OCI-LY1 (cell line): ENCODE data around the gene ATAD3A.

Experiments used
- H2AFZ ChIP-seq: fragments of 200-600 bp; sonication (generic), shearing (Covaris generic); 2 replicates; pipeline ENCODE4 v1.6.0; 2014; ENCODE audit warnings: antibody characterized with exemption, mild to moderate bottlenecking, low read length
- H3F3A ChIP-seq: fragments of 200-600 bp; sonication (generic), shearing (Covaris generic); 2 replicates; pipeline ENCODE4 v1.6.0; 2014; ENCODE audit warnings: mild to moderate bottlenecking, antibody characterized with exemption, low read length, moderate library complexity; ENCODE audit not compliant: insufficient read depth
- H3K27ac ChIP-seq: fragments of 200-600 bp; sonication (generic); 2 replicates; pipeline ENCODE4 v1.5.1; 2014; ENCODE audit warnings: low read length, mixed run types, mild to moderate bottlenecking, low read depth; ENCODE audit not compliant: poor library complexity, severe bottlenecking
- H3K27me3 ChIP-seq: fragments of 200-600 bp; sonication (generic); 2 replicates; pipeline ENCODE4 v1.6.0; 2014; ENCODE audit warnings: antibody characterized with exemption, mild to moderate bottlenecking, low read length, moderate library complexity; ENCODE audit not compliant: insufficient read depth
- H3K36me3 ChIP-seq: fragments of 200-600 bp; sonication (generic); 2 replicates; pipeline ENCODE4 v1.6.1; 2014; ENCODE audit warnings: mild to moderate bottlenecking, antibody characterized with exemption, low read length, moderate library complexity, mixed read lengths; ENCODE audit not compliant: insufficient read depth
- H3K4me1 ChIP-seq: fragments of 200-600 bp; sonication (generic); 2 replicates; pipeline ENCODE4 v1.5.1; 2014; ENCODE audit warnings: mild to moderate bottlenecking, low read length, moderate library complexity; ENCODE audit not compliant: insufficient read depth, severe bottlenecking
- H3K4me2 ChIP-seq: fragments of 200-600 bp; sonication (generic), shearing (Covaris generic); 2 replicates; pipeline ENCODE4 v1.6.1; 2014; ENCODE audit warnings: low read length
- H3K4me3 ChIP-seq: fragments of 200-600 bp; sonication (generic); 2 replicates; pipeline ENCODE4 v1.5.1; 2014; ENCODE audit warnings: low read length, low read depth, mild to moderate bottlenecking, mixed read lengths; ENCODE audit not compliant: poor library complexity, severe bottlenecking
- H3K79me2 ChIP-seq: fragments of 200-600 bp; shearing (Covaris generic); 2 replicates; pipeline ENCODE4 v1.6.1; 2016; ENCODE audit warnings: mixed run types, low read length, mixed read lengths; ENCODE audit not compliant: insufficient read depth
- H3K9ac ChIP-seq: fragments of 200-600 bp; sonication (generic), shearing (Covaris generic); 2 replicates; pipeline ENCODE4 v1.6.1; 2014; ENCODE audit warnings: mild to moderate bottlenecking, low read length, mixed read lengths
- H3K9me2 ChIP-seq: fragments of 200-600 bp; sonication (generic), shearing (Covaris generic); 2 replicates; pipeline ENCODE4 v1.6.1; 2014; ENCODE audit warnings: low read depth, mild to moderate bottlenecking, low read length, mixed read lengths
- H3K9me3 ChIP-seq: fragments of 200-600 bp; shearing (Covaris generic); 2 replicates; pipeline ENCODE4 v1.6.1; 2014; ENCODE audit warnings: low read length, mixed read lengths
- H4K20me1 ChIP-seq: fragments of 200-600 bp; sonication (generic), shearing (Covaris generic); 2 replicates; pipeline ENCODE4 v1.6.0; 2016; ENCODE audit warnings: mild to moderate bottlenecking, low read length; ENCODE audit not compliant: insufficient read depth
- EZH2 ChIP-seq: fragments of 200-600 bp; sonication (generic), shearing (Covaris generic); IDR thresholded peaks from 2 replicates; pipeline ENCODE4 v1.8.0; 2017; ENCODE audit warnings: borderline replicate concordance, mixed run types, mild to moderate bottlenecking, antibody characterized with exemption, low read length, moderate library complexity, mixed read lengths
- TF ChIP-seq, protein P1 (sequence below): fragments of 200-600 bp; sonication (generic), shearing (Covaris generic); IDR thresholded peaks from 2 replicates; pipeline ENCODE4 v1.5.1; 2017; ENCODE audit warnings: mild to moderate bottlenecking, antibody characterized with exemption, low read length, moderate library complexity, mixed read lengths

Gene ATAD3A

GRCh38 chr1:1583347-1584010 lies 71.5 kb downstream of the ATAD3A start:
- Histone ChIP-seq H3F3A (no peaks in the 10 kb centered on the region), H3K4me3 (no peak overlapping the region), H3K9me3 (no peaks in the 10 kb centered on the region), H2AFZ (no peak overlapping the region), H3K36me3 (no peaks in the 10 kb centered on the region), H3K27me3 (peaks cover 5% of the 10 kb centered on the region; the same call in 1 of the 2 replicates), H3K4me2 (no peak overlapping the region), H4K20me1 (no peaks in the 10 kb centered on the region), H3K4me1 (no peaks in the 10 kb centered on the region), H3K79me2 (no peaks in the 10 kb centered on the region), H3K9me2 (no peaks in the 10 kb centered on the region), H3K9ac (no peak overlapping the region), H3K27ac (no peak overlapping the region)
- TF ChIP-seq EZH2 = no peak
- TF ChIP-seq, protein P1, sequence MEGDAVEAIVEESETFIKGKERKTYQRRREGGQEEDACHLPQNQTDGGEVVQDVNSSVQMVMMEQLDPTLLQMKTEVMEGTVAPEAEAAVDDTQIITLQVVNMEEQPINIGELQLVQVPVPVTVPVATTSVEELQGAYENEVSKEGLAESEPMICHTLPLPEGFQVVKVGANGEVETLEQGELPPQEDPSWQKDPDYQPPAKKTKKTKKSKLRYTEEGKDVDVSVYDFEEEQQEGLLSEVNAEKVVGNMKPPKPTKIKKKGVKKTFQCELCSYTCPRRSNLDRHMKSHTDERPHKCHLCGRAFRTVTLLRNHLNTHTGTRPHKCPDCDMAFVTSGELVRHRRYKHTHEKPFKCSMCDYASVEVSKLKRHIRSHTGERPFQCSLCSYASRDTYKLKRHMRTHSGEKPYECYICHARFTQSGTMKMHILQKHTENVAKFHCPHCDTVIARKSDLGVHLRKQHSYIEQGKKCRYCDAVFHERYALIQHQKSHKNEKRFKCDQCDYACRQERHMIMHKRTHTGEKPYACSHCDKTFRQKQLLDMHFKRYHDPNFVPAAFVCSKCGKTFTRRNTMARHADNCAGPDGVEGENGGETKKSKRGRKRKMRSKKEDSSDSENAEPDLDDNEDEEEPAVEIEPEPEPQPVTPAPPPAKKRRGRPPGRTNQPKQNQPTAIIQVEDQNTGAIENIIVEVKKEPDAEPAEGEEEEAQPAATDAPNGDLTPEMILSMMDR = no peak
